Right lobe of liver (tissue), 6 donors: ENCODE results near the gene INA. TPM values are rescaled to one million over a fixed set of nuclear protein-coding genes. Genes with fewer than 3 reads are reported as not detected.

Experiments
- ATAC-seq, 4 donors: fragments of 200-7000 bp; cut with Tn5 transposase; one replicate each; pipeline ENCODE4 v1.9.1; 2020; ENCODE audit warnings: mild to moderate bottlenecking in 4 of 4, moderate library complexity in 4 of 4
- DNase-seq, 3 donors: peaks; one replicate each; pipeline ENCODE4 v3.0.0-alpha.2; 2020
- H3K27ac ChIP-seq, 3 donors: fragments of 200-600 bp; one replicate each; pipeline ENCODE4 v1.8.0; 2022
- H3K27me3 ChIP-seq, 2 donors: fragments of 200-600 bp; one replicate each; pipeline ENCODE4 v1.8.0; 2022
- H3K36me3 ChIP-seq, 4 donors: fragments of 200-600 bp; sonication (generic) in 1 of 4; one replicate each; pipeline versions ENCODE4 v1.5.1 to v1.8.0; 2017 to 2022; ENCODE audit warnings: control low read depth in 1 of 4
- H3K4me1 ChIP-seq, 4 donors: fragments of 200-600 bp; sonication (generic) in 1 of 4; one replicate each; pipeline versions ENCODE4 v1.5.1 to v1.8.0; 2017 to 2022; ENCODE audit warnings: control low read depth in 1 of 4
- H3K4me3 ChIP-seq, 3 donors: fragments of 200-600 bp; one replicate each; pipeline ENCODE4 v1.8.0; 2022
- H3K9me3 ChIP-seq, 4 donors: fragments of 200-600 bp; sonication (generic) in 1 of 4; one replicate each; pipeline versions ENCODE4 v1.5.1 to v1.8.0; 2017 to 2022; ENCODE audit warnings: control low read depth in 1 of 4
- POLR2A ChIP-seq: fragments of 450-650 bp; IDR thresholded peaks from one replicate; pipeline ENCODE4 v1.6.1; 2017; ENCODE audit warnings: antibody characterized with exemption, mild to moderate bottlenecking
- WGBS: methylation state at CpG from one replicate; pipeline ENCODE4 v1.1.6; 2018; ENCODE audit warnings: low coverage, low lambda C conversion rate; ENCODE audit not compliant: insufficient coverage; ENCODE audit errors: missing lambda C conversion rate; 5-methylcytosine and 5-hydroxymethylcytosine counted together
- intact Hi-C, 2 donors: fragments of 100-400 bp; cut with DNase I; formaldehyde crosslinking; loops; one replicate each; pipeline versions ENCODE4 v1.11.2 to v1.14.1; 2022
- total RNA-seq, 6 experiments: library from RNA; depleted of rRNA in 2 of 6; stranded (reverse); fragments of >200 nt in 2 of 6; fragmentation: NEBNext Ultra II Directional in 3 of 6; extraction: Animal tissue kit (Norgen Biotek cat#: 25700) in 3 of 6; gene quantifications; one replicate each; pipeline versions ENCODE4 v1.1.0 to v1.2.4, GENCODE V29; 2016 to 2023
- TF ChIP-seq, protein P1 (sequence below), 4 donors: fragments of 200-600 bp in 3 of 4; fragments of 450-650 bp in 1 of 4; IDR thresholded peaks; one replicate each; pipeline versions ENCODE4 v1.5.1 to v1.8.0; 2016 to 2022; ENCODE audit warnings: antibody characterized with exemption in 4 of 4, mild to moderate bottlenecking in 2 of 4
- donor health status: DM: no; HTN: yes; CAD: no.
- donor health status: DM: no; HTN: no; CAD: no.
- donor health status: DM: no; HTN: no; CAD: no.
- donor health status: DM: no; HTN: yes; CAD: no.
- donor health status: DM: no; HTN: yes; CAD: no.

The INA gene
- total RNA-seq, 6 experiments from 2014 or later: not detected

DNA sequence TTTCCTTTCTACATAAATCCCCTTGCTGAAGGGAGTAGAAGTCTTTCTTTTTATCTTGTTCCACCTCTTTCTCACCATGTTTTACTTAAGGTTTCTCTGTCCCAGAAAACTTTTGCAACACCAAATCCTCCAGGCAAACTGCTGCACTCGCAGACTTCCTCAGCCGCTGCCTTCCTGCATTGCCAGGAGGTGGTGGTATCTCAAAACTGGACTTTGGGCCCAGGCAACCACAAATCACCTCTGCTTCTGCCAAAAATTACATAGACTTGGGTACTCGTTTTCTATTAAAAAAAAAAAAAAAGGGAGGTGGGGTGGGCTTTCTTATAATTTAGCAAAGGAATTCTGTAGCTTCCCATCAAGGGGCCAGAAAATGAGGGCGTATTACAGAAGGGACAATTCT is 14.7 kb downstream of the INA start:
- no peak for DNase-seq
- no peak overlapping the region for H3K4me3 ChIP-seq
- H3K27me3 ChIP-seq: no peaks in the 10 kb centered on the region

DNA sequence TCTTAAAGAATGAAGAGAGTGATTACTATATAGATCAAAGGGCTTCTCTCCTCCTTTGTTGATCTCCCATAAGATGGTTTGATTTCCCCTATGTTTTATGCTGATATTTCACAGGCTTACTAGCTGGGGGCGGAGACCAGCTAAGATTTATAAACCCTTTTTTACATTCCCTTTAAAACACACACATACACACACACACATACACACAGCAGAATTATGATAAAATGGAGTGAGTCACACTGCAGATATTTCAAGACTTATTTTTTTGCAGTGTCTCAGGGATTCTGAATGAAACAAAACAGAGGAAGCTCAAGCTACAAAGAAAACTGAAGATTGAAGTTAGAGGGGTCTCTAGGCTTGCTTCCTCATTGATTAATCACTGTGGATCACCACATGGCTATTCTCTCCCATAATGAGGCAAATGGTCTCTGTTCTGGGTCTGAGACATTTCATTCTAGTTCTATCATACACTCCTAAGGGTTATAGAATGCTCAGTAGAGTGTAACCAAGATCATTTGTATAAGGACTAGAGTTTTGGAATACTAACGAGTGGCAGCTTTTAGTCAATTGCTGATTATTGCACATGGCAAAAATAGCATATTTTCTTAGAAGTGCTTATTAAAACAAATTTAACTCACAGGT is 18.6 kb downstream of the INA start:
- DNase-seq (no peak), ATAC-seq (no peak)
- Histone ChIP-seq H3K27ac (no peak overlapping the region), H3K9me3 (no peaks in the 10 kb centered on the region), H3K36me3 (no peaks in the 10 kb centered on the region), H3K4me3 (no peak overlapping the region), H3K27me3 (no peaks in the 10 kb centered on the region), H3K4me1 (no peaks in the 10 kb centered on the region)
- WGBS: 79% methylated on average over 2 of the region's 2 CpGs
- no peak for TF ChIP-seq POLR2A
- TF ChIP-seq, protein P1, sequence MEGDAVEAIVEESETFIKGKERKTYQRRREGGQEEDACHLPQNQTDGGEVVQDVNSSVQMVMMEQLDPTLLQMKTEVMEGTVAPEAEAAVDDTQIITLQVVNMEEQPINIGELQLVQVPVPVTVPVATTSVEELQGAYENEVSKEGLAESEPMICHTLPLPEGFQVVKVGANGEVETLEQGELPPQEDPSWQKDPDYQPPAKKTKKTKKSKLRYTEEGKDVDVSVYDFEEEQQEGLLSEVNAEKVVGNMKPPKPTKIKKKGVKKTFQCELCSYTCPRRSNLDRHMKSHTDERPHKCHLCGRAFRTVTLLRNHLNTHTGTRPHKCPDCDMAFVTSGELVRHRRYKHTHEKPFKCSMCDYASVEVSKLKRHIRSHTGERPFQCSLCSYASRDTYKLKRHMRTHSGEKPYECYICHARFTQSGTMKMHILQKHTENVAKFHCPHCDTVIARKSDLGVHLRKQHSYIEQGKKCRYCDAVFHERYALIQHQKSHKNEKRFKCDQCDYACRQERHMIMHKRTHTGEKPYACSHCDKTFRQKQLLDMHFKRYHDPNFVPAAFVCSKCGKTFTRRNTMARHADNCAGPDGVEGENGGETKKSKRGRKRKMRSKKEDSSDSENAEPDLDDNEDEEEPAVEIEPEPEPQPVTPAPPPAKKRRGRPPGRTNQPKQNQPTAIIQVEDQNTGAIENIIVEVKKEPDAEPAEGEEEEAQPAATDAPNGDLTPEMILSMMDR (IDR thresholded peaks at IDR 0.05): no peak
- intact Hi-C loops: no loop called here

More for the DNA sequence above, 14.7 kb downstream of the INA start:
- no peaks in the 10 kb centered on the region for H3K9me3 ChIP-seq
- H3K36me3 ChIP-seq: no peaks in the 10 kb centered on the region
- intact Hi-C loops: no loop called here
- ATAC-seq: peak in 2 of 4 donors; percentile 40 to 54
- WGBS: 30% methylated on average over 3 of the region's 4 CpGs
- no peak for TF ChIP-seq POLR2A
- TF ChIP-seq, protein P1 (IDR thresholded peaks at IDR 0.05): no peak
- no peaks in the 10 kb centered on the region for H3K4me1 ChIP-seq
- no peak overlapping the region for H3K27ac ChIP-seq

DNA sequence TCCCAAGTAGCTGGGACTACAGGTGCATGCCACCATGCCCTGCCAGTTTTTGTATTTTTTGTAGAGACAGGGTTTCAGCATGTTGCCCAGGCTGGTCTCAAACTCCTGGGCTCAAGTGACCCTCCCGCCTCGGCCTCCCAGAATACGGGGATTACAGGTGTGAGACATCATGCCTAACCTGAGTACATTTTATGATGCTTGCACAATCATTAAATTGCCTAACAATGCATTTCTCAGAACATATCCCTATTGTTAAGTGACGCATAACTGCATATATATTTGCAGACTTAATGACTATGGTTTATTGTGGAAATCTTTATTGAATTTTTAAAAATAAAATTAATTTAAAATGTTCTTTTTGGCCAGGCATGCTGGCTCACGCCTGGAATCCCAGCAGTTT is 30.7 kb downstream of the INA start:
- ATAC-seq (no peak), DNase-seq (peak in 1 of 3 donors; percentile 19)
- H3K9me3 ChIP-seq: no peaks in the 10 kb centered on the region
- H3K4me1 ChIP-seq: no peaks in the 10 kb centered on the region
- no peak for TF ChIP-seq POLR2A
- TF ChIP-seq, protein P1 (IDR thresholded peaks at IDR 0.05): no peak
- intact Hi-C loops: no loop called here
- H3K4me3 ChIP-seq: no peak overlapping the region
- no peaks in the 10 kb centered on the region for H3K27me3 ChIP-seq
- peaks cover 0 to 34% (median 6%) of the 10 kb centered on the region in 4 donors for H3K36me3 ChIP-seq
- H3K27ac ChIP-seq: no peak overlapping the region
- 99% methylated on average over 5 of the region's 5 CpGs for WGBS

DNA sequence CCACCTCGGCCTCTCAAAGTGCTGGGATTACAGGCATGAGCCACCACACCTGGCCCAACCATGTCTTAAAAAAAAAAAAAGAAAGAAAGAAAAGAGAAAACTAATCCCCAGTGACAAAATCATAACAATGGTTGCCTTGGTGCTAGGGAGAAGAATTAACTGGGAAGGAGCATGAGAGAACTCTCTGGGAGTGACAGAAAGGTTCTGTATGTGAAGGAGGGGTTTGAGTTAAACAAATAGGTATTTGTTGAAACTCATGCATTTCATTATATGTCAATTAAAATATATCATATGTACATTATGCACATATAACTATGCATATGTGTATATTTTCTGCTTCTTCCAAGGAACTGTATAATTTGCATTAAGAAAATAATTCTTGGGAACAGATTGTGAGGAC is 33.3 kb downstream of the INA start:
- Histone ChIP-seq H3K27me3 (no peaks in the 10 kb centered on the region), H3K27ac (no peak overlapping the region), H3K36me3 (peaks cover 0 to 50% (median 9%) of the 10 kb centered on the region in 4 donors), H3K4me1 (no peaks in the 10 kb centered on the region), H3K4me3 (no peak overlapping the region), H3K9me3 (no peaks in the 10 kb centered on the region)
- intact Hi-C loops: no loop called here
- no peak for DNase-seq
- no peak for ATAC-seq
- TF ChIP-seq POLR2A: no peak
- TF ChIP-seq, protein P1 (IDR thresholded peaks at IDR 0.05): no peak
- WGBS: 100% methylated on average over 1 of the region's 1 CpG

DNA sequence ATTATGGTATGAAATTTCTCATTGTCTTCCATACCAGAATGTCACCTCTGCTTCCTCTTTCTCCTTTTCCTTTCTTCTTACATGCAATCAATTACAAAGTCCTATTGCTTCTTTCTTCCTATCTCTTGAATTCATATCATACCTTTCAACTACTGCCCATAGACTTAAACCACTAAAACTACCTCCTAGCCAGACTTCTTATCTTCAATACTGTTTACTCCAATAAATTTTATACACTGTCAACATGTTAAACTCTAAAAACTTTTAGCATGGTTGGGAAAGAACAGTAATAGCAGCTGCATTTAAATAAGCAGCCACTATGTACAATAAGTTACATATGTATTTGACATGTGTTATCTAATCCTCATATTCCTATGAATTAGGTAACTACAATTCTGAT is 39.1 kb downstream of the INA start:
- H3K36me3 ChIP-seq: peaks cover 0 to 47% (median 8%) of the 10 kb centered on the region in 4 donors

More for the DNA sequence above, 39.1 kb downstream of the INA start:
- Histone ChIP-seq H3K27ac (no peak overlapping the region), H3K27me3 (no peaks in the 10 kb centered on the region), H3K4me1 (no peaks in the 10 kb centered on the region), H3K4me3 (no peak overlapping the region), H3K9me3 (no peaks in the 10 kb centered on the region)
- DNase-seq (no peak), ATAC-seq (no peak)
- intact Hi-C loops: no loop called here
- TF ChIP-seq POLR2A: no peak
- TF ChIP-seq, protein P1 (IDR thresholded peaks at IDR 0.05): no peak
